HepG2 (cell line): ENCODE measurements around the gene DNASE1L2. TPM values are rescaled to one million over a fixed set of nuclear protein-coding genes. Genes with fewer than 3 reads are reported as not detected.

Experiments
- HDAC1 ChIP-seq: sonication (generic); formaldehyde crosslinking; IDR thresholded peaks from 2 replicates; pipeline ENCODE4 v1.5.1; 2020; ENCODE audit warnings: mild to moderate bottlenecking, missing genetic modification reagents
- HNRNPK ChIP-seq: fragments of 200-400 bp; formaldehyde crosslinking; IDR thresholded peaks from 2 replicates; pipeline ENCODE4 v1.6.1; 2018; ENCODE audit warnings: low read length, low read depth, moderate library complexity, mild to moderate bottlenecking; ENCODE audit not compliant: poor library complexity, severe bottlenecking
- ISL2 ChIP-seq: sonication (generic); formaldehyde crosslinking; IDR thresholded peaks from 2 replicates; pipeline ENCODE4 v1.5.0; 2020; ENCODE audit warnings: missing genetic modification reagents
- KDM5B ChIP-seq: sonication (generic); formaldehyde crosslinking; IDR thresholded peaks from 2 replicates; pipeline ENCODE4 v1.4.0; 2020; ENCODE audit warnings: missing genetic modification reagents, mild to moderate bottlenecking, borderline replicate concordance
- LCORL ChIP-seq, 2 experiments: fragments of 450-650 bp in 1 of 2; sonication (generic) in 1 of 2; formaldehyde crosslinking in 1 of 2; IDR thresholded peaks; 2 replicates each; pipeline versions ENCODE4 v1.5.0 to v1.6.1; 2017 to 2020; ENCODE audit warnings: antibody characterized with exemption in 1 of 2, missing genetic modification reagents in 1 of 2
- MBD4 ChIP-seq: IDR thresholded peaks from 2 replicates; pipeline ENCODE4 v1.6.1; 2012; ENCODE audit warnings: low read length, inconsistent platforms, borderline replicate concordance
- SP4 ChIP-seq: sonication (generic); formaldehyde crosslinking; IDR thresholded peaks from 2 replicates; pipeline ENCODE4 v1.8.1; 2023; ENCODE audit warnings: mild to moderate bottlenecking, missing genetic modification reagents
- TCF7 ChIP-seq: sonication (generic); IDR thresholded peaks from 2 replicates; pipeline ENCODE4 v1.6.1; 2016; ENCODE audit warnings: antibody characterized with exemption, low read depth
- ZBTB38 ChIP-seq: sonication (generic); formaldehyde crosslinking; IDR thresholded peaks from 2 replicates; pipeline ENCODE4 v1.5.1; 2020; ENCODE audit warnings: mild to moderate bottlenecking, missing genetic modification reagents
- ZEB1 ChIP-seq: IDR thresholded peaks from 2 replicates; pipeline ENCODE4 v1.6.1; 2012; ENCODE audit warnings: mild to moderate bottlenecking, low read depth, inconsistent platforms; ENCODE audit not compliant: insufficient replicate concordance
- ZFX ChIP-seq: sonication (generic); formaldehyde crosslinking; IDR thresholded peaks from 2 replicates; pipeline ENCODE4 v1.4.0; 2020; ENCODE audit warnings: mild to moderate bottlenecking, low read depth, missing genetic modification reagents, moderate library complexity
- ZNF121 ChIP-seq: sonication (generic); formaldehyde crosslinking; IDR thresholded peaks from 2 replicates; pipeline ENCODE4 v1.5.0; 2020; ENCODE audit warnings: mild to moderate bottlenecking, missing genetic modification reagents
- ZNF17 ChIP-seq: sonication (generic); formaldehyde crosslinking; IDR thresholded peaks from 2 replicates; pipeline ENCODE4 v1.5.0; 2020; ENCODE audit warnings: mild to moderate bottlenecking, missing genetic modification reagents
- ZNF331 ChIP-seq: sonication (generic); formaldehyde crosslinking; IDR thresholded peaks from 2 replicates; pipeline ENCODE4 v1.4.0; 2020; ENCODE audit warnings: missing genetic modification reagents
- ZNF556 ChIP-seq: sonication (generic); formaldehyde crosslinking; IDR thresholded peaks from 2 replicates; pipeline ENCODE4 v1.4.0; 2020; ENCODE audit warnings: mild to moderate bottlenecking, missing genetic modification reagents, borderline replicate concordance
- ZNF839 ChIP-seq: sonication (generic); formaldehyde crosslinking; IDR thresholded peaks from 2 replicates; pipeline ENCODE4 v1.4.0; 2020; ENCODE audit warnings: missing genetic modification reagents, mild to moderate bottlenecking, borderline replicate concordance
- polyA plus RNA-seq, 8 experiments: library from polyadenylated mRNA; depleted of rRNA in 3 of 8; stranded (reverse) in 7 of 8; unstranded in 1 of 8; fragments of >200 nt; fragmentation: Illumina TruSeq in 4 of 8; extraction: Trizol in 4 of 8; gene quantifications; 2 replicates each; pipeline versions ENCODE4 v1.2.1 to v1.2.3, GENCODE V29; 2011 to 2016; ENCODE audit warnings: low read depth in 4 of 8, missing spikeins in 1 of 8, mixed read lengths in 1 of 8; ENCODE audit not compliant: insufficient read depth in 1 of 8
- total RNA-seq, 5 experiments: library from RNA; depleted of rRNA; stranded (reverse); fragments of >200 nt; fragmentation: Illumina TruSeq; extraction: Trizol; gene quantifications; 2 replicates each; pipeline ENCODE4 v1.2.3, GENCODE V29; 2016; ENCODE audit warnings: low read depth in 1 of 5
- TF ChIP-seq, protein P1 (sequence below): sonication (generic); formaldehyde crosslinking; IDR thresholded peaks from 2 replicates; pipeline ENCODE4 v1.5.1; 2020; ENCODE audit warnings: mild to moderate bottlenecking, missing genetic modification reagents, moderate library complexity
- TF ChIP-seq, protein P2 (sequence below), 2 experiments: sonication (generic) in 1 of 2; formaldehyde crosslinking in 1 of 2; IDR thresholded peaks; 2 replicates each; pipeline versions ENCODE4 v1.4.0 to v1.6.1; 2018 to 2020; ENCODE audit warnings: missing genetic modification reagents in 2 of 2, borderline replicate concordance in 1 of 2, low read depth in 1 of 2, mild to moderate bottlenecking in 1 of 2, missing biosample characterization in 1 of 2
- TF ChIP-seq, protein P3 (sequence below): sonication (generic); formaldehyde crosslinking; IDR thresholded peaks from 2 replicates; pipeline ENCODE4 v1.5.1; 2020; ENCODE audit warnings: mild to moderate bottlenecking, moderate library complexity, missing genetic modification reagents

The DNASE1L2 gene
- total and polyA plus RNA-seq, 2 of the 13 experiments (the other 11 are each of a cell fraction or from before 2014, with no cell fraction given), result 0.44 to 0.50 TPM

DNA sequence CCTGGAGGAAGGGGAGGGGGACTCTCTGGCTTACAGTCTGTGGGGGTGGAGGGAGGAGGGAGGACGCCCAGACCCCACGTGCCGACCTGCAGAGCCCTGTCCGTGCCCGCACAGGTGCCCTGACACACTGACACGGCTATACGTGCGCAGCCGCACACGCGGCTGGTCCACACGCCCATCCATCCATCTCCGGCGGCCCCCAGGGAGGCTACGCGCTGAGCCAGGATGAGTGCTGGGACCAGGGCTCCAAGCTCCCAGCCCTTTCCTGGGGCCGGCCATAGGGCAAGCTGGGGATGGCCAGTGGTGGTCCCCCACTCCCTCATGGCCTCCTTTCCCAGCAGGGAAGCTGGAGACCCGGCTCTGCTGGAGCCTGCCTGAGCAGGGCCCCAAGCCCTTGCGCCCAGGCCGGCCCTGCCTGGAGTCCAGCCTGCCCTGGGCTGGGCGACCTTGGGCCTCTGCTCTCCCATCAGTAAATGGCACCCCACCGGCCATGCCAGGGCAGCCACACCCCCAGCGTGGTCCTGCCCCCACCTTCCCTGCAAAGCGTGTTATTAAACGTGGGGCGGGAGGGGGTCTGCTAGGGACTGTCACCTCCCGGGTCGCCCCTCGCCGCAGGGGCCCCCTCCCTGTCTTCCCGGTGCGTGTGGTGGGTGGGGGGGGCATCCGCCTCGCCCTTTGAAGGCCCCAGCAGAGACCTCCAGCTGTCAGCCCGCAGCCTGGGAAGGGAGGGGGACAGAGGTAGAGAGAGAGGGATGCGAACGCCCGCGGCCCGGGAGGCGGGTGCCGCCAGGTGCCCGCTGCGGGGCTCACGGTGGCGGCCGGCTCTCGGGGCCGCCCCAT is 40.7 kb upstream of the DNASE1L2 start (continued):
- TF ChIP-seq, protein P1, sequence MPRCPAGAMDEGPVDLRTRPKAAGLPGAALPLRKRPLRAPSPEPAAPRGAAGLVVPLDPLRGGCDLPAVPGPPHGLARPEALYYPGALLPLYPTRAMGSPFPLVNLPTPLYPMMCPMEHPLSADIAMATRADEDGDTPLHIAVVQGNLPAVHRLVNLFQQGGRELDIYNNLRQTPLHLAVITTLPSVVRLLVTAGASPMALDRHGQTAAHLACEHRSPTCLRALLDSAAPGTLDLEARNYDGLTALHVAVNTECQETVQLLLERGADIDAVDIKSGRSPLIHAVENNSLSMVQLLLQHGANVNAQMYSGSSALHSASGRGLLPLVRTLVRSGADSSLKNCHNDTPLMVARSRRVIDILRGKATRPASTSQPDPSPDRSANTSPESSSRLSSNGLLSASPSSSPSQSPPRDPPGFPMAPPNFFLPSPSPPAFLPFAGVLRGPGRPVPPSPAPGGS (CRISPR knock-in tag), result peak; percentile 50; the same call in 1 of the 2 replicates
- TF ChIP-seq ZBTB38 (CRISPR knock-in tag) (0 out of 2 replicates have a peak, but pooled peaks have one; percentile 7), ZNF331 (CRISPR knock-in tag) (0 out of 2 replicates have a peak, but pooled peaks have one; percentile 47), LCORL (IDR thresholded peaks at IDR 0.05) (no peak), LCORL (CRISPR knock-in tag; IDR thresholded peaks at IDR 0.05) (0 out of 2 replicates have a peak, but pooled peaks have one; percentile 10), ISL2 (CRISPR knock-in tag) (no peak), ZNF121 (CRISPR knock-in tag) (no peak), HDAC1 (CRISPR knock-in tag) (no peak; the same call in 1 of the 2 replicates), ZEB1 (peak; percentile 3), ZFX (peak; percentile 47), ZNF17 (CRISPR knock-in tag) (no peak), HNRNPK (peak; percentile 10), TCF7 (no peak), ZNF556 (CRISPR knock-in tag) (no peak), MBD4 (no peak), KDM5B (peak; percentile 22; the same call in 1 of the 2 replicates), ZNF839 (CRISPR knock-in tag) (no peak), SP4 (peak; percentile 30; the same call in 1 of the 2 replicates)
- TF ChIP-seq, protein P2, sequence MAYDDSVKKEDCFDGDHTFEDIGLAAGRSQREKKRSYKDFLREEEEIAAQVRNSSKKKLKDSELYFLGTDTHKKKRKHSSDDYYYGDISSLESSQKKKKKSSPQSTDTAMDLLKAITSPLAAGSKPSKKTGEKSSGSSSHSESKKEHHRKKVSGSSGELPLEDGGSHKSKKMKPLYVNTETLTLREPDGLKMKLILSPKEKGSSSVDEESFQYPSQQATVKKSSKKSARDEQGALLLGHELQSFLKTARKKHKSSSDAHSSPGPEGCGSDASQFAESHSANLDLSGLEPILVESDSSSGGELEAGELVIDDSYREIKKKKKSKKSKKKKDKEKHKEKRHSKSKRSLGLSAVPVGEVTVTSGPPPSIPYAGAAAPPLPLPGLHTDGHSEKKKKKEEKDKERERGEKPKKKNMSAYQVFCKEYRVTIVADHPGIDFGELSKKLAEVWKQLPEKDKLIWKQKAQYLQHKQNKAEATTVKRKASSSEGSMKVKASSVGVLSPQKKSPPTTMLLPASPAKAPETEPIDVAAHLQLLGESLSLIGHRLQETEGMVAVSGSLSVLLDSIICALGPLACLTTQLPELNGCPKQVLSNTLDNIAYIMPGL (CRISPR knock-in tag; IDR thresholded peaks at IDR 0.05; ENCODE audit: borderline replicate concordance in 1 of 2, low read depth in 1 of 2), result peak in 1 of 2 experiments; percentile 44; a peak in 1 of 4 replicates
- TF ChIP-seq, protein P3, sequence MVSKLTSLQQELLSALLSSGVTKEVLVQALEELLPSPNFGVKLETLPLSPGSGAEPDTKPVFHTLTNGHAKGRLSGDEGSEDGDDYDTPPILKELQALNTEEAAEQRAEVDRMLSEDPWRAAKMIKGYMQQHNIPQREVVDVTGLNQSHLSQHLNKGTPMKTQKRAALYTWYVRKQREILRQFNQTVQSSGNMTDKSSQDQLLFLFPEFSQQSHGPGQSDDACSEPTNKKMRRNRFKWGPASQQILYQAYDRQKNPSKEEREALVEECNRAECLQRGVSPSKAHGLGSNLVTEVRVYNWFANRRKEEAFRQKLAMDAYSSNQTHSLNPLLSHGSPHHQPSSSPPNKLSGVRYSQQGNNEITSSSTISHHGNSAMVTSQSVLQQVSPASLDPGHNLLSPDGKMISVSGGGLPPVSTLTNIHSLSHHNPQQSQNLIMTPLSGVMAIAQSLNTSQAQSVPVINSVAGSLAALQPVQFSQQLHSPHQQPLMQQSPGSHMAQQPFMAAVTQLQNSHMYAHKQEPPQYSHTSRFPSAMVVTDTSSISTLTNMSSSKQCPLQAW (CRISPR knock-in tag), result 0 out of 2 replicates have a peak, but pooled peaks have one; percentile 26
